Amniotic stem cell (primary cell): ENCODE data around the gene PTTG2.

ENCODE experiments used
- DNase-seq: peaks from one replicate; lab custom pipeline; 2025; lab: John Stamatoyannopoulos, UW

The PTTG2 gene

DNA sequence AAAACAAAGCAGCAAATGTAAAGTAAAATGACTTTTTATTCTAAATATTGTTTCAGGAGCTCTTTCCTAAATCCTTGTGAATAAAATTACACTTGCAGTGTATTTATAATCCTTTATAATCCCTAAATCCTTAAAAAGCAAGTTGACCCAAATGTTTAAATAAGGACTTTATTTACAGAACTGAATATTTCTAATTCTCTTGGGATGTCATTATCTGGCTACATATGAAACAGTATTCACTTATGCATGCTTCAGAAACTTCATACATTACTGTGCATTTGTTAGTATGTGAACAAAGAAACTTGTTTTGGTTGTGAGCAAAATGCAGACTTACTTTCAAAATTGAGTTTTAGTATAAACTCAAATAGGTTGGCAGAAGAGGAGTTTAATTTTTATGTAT, 49.2 kb downstream of the PTTG2 start:
- no peak for DNase-seq

DNA sequence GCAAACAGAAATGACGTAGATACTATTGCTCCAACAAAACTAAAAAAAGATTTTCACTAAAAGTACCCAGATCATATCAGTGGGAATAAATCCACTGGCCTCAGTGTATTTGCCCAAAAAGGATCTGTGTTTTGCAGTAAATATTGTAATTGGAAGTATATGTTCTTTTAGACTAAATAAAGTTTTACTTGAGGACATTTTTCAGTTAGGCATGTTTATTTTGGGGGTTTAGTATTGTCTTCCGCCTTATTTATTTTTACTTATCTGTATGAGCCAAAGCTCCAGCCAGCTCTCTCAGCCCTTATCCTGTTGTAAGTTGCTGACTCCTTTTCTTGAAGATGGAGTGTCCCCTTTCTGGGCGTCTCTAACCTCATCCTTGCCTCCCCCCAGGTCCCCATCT, 49.8 kb downstream of the PTTG2 start:
- DNase-seq: no peak
